Urothelium cell line (cell line): ENCODE results near the gene SUPT5H.

Source experiments
- DNase-seq: peaks from one replicate; pipeline ENCODE4 v3.0.0; 2011; ENCODE audit warnings: low spot score, mixed read lengths
- FAIRE-seq: peaks from 2 replicates; lab custom pipeline; 2011; peaks lifted over from hg19 to GRCh38; lab: Jason Lieb, UNC

SUPT5H gene

DNA sequence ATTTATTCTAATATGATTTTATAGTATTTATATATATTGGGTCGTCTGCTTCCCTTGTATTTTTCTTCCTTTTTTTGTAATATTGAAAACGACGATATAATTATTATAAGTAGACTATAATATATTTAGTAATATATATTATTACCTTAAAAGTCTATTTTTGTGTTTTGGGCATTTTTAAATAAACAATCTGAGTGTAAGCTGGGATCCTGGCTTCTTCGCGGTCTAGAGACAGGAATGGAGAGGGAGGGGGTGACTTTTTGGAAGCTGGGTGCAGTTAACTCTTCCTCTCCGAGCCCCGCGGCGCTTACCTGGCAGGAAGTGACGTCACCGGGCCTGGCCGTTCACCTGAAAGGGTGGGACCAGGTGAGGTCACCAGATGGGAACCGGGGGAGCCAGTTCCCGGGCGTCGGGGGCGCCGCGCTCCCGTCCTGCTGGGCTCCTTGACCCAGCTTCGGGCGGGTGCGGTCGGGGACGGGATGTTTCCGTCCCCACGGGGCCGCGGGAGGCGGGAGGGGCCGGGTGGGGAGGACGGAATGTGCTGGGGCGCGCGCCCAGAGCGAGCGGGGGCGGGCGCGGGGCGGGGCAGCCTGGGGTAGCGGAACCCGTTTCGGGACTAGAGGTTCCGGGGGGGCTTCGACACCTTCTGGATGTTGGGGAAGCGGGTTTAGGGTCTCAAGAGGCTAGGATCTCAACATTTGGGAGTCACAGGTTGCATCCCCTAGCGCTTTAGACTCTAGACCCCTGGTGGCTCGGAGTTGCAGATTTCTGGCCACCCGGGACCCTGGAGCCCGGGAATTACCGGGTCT, 36.0 kb upstream of the SUPT5H start:
- DNase-seq (peak; percentile 68), FAIRE-seq (no peak)

DNA sequence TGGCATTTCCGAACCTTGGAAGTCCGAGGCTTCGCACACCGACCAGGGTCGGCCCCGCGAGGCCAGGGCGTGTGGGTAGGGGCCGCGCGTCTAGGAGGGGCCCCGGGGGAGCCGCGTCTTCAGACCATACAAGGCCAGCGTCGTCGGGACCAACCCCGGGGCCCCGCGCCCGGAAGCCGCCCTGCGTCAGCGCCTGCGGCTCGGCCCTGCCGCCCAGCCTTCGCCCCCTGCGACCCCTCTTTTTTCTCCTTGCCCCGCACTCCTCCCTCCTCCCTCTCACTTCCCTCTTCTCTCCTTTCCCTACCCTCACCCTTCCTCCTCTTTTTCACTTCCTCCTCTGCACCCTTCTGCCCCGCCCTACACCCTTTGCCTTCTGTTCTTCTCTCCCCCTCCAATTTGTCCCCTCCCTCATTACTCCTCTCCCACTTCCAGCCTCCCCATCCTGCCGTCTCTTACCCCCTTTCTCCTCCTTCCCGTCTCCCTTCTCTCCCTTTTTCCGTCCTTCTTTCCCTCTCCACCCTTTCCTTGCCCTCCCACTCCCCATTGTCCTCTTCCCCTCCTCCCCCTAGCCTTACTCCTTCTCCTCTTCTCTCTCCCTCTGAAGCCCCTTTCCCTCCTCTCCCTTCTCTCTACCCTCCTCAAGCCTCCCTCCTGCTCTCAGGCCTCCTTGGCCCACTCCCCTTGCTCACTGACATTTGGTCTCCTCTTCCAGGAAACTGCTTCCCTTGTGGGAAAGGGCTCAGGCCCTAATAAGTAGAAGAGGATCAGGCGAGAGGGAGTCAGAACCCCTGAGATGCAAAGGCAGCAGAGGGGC, 35.2 kb upstream of the SUPT5H start:
- DNase-seq = peak; percentile 28
- FAIRE-seq = no peak

DNA sequence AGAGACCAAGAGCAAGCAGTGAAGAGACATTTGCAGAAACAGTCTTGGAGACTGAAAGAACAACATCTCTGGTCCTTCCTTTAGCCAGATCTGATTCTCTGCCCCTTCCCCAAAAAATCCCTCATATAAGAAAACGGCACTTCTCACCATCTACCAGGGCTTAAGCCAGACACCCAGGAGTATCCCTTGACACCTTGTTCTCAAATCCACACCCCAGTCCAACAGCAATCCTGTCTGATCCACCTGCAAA, 34.6 kb upstream of the SUPT5H start:
- FAIRE-seq (no peak), DNase-seq (no peak)

DNA sequence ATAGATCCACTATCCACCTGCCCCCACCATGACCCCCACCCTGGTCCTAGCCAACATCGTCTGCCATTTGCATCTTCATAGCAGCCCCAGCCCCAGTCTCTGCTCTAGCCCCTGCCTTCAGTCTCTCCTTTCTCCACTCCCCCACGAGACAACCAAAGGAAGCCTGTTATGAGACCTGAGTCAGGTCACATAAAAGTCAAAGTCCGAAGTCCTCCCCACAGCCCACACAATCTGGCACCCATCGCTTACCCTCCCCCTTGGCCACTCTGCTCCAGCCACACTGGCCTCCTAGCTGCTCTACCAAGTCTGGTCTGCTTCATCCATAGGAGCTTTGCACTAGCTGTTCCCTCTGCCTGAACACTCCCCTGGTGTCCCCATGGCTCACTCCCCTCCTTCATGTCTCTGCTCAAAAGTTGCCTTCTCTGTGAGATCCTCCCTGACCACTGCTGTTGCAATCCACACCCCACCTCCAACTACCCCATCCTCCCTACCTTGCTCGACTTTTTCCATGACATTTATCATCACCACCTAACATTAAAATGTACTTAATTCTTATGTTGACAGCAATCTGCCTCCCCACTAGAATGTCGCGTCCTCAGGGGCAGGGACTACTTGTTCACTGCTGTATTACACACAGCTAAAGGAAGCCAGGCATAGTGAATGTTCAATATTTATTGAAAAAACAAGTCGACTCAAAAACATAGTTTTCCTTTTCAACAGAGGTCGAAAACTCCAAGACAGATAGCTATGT, 34.1 kb upstream of the SUPT5H start:
- FAIRE-seq (no peak), DNase-seq (no peak)

DNA sequence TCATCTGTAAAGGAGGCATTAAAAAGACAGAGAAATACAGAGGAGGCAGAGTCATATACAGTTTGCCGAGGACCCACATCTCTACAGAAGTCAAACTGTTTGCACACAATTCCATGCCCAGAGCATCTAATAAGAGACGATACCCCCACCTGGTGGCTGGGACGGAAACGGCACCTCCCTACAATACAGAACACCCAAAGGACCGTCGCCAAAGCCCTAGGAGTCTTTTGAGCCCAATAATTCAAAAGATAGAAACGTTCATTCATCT, 33.6 kb upstream of the SUPT5H start:
- FAIRE-seq (no peak), DNase-seq (peak; percentile 69)

DNA sequence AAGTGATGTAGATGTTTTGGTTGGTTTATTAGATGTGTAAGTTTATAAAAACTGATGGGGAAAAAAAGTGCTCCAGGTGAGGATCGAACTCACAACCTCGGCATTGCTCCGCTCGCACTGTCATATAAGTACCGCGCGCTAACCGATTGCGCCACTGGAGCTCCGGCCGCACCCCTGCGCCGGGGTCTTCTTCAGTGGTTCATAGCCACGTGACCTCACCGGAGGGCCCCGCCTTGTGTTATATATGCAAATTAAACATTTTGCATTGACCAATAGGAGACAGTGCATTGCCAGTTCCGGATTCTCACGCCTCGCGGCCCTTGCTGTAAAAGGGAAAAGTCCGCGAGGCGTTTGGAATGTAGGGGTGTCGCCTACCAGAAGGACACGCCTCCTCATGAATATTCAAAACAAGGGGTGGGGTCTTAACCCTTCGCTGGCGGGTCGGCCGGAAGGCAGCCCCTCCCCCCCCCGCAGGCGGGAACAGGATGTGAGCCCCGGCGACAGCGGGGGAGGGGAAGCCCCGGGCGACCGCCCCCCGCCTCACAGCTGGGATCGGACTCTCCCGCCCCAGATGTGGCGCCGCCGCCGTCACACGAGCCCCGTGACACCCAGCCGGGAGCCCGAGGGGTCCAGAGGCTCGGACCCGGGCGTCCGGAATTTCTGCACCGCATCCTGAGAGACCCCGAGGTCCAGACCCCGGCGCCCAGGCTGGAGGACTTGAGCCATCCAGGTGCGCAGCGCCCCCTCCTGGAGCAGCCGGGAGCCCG, 33.1 kb upstream of the SUPT5H start, which contains the start of gene PLEKHG2:
Gene PLEKHG2, plus strand, starts transcription at position 570 of the 767 bp plus-strand sequence. CDS start 1,418 bp downstream, outside the sequence.
- FAIRE-seq (no peak), DNase-seq (peak; percentile 94)

DNA sequence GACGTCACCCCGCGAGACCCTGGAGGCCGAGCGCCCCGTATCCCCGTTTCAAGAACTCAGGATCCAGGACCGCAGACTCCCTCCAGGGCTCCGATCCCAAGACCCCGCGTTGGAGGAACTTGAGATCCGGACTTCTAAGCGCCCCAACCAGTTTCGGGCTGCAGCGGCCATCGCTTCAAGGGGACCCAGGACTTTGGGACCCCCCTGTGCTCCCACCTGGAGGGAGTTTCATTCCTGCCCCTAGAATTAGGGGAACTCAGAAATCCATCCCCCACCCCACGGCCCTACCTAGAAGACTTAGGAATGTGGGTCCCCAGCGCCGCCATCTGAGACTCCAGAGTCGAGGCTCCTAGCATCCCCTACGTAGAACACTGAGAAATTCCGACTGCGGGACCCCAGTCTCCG, 32.5 kb upstream of the SUPT5H start:
- no peak for FAIRE-seq
- no peak for DNase-seq

DNA sequence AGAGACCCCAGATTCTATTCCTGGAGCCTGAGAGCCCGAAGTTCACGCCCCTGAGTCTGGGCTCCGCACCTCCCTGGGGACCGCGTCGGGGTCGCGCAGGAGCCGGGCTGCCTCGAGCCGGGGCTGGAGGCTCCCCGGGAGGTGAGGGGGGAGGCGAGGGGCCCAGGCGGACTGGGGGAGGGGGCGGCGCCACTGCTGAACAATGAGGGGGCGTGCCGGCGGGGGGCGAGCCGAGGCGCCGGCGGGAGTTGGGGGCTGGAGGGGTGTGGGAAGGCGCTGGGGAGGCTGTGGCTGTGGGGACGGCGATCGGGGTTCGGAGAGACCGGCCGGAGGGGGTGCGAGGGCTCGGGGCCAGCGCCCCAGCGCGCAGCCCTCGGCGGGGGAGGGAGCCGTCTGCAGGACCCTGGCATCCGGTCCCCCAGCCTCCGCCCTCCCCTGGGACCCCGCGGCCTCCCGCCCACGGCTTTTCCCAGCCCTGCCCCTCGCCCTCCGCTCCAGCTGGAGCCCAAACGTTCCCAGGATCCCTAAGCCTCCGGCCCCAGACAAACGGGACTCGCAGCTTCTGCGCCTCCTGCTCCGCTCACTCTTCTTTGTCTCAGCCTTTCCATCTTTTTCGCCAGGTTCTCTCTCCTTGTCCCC, 32.0 kb upstream of the SUPT5H start:
- FAIRE-seq (no peak), DNase-seq (peak; percentile 49)

DNA sequence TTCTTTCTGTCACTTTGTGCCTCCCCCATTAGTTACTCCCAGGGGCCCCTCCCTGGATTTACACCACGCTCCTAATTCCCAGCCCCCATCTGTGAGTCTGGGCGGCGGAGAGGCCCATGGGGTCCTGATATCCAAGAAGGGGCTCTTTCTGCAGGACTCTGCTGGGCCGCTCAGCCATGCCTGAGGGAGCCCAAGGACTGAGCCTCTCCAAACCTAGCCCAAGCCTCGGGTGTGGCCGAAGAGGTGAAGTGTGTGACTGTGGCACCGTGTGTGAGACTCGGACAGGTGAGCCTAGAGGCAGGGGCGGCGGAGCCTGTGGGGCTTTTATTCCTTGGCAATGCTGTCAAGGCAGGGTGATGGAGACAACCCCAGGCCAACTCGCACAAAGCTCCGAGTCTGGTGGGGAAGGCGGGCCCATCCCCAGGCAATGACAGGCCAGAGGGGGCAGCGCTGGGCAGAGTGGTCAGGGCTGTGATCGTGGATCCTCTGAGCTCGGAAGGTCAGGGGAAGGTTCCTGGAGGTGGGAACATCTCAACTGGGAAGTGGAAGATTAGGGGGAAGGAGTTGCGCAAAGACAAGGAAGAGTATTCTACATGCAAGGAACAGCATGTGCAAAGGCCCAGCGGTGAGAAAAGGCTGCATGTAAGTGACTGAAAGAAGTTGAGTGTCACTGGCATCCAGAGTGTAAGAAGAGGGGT, 31.3 kb upstream of the SUPT5H start:
- no peak for FAIRE-seq
- no peak for DNase-seq

DNA sequence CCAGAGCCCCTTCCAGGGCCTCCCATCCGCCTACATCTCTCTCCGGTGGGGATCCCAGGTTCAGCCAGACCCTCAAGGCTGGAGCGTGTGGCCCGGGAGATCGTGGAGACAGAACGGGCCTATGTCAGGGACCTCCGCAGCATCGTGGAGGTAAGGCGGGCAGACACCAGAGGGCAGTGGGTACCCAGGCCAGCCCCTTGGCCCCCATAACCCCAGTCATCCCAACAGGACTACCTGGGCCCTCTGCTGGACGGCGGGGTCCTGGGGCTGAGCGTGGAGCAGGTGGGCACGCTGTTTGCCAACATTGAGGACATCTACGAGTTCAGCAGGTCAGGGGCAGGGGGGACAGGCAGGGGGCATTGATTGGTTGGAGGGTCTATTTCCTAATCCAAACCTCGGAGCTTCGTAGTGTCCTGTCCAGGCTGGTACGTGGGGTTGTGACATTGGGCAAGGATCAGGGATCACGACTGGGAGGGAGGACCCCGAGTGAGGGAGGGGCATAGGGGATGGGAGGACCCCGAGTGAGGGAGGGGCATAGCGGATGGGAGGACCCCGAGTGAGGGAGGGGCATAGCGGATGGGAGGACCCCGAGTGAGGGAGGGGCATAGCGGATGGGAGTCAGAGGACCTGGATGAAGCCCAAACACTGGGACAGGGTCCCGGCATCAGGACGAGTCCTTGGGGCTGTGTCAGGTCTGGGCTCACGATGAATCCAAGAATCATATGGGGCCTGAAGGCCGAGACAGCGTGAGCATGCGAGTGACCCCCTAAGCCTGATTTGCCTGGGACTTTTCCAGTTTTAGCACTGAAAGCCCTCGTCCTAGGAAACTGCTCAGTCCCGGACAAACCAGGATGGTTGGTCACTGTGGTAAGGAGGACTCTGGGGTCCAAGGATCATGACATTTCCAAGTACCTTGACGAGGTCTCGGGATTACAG, 30.0 kb upstream of the SUPT5H start:
- no peak for FAIRE-seq
- peak; percentile 49 for DNase-seq

DNA sequence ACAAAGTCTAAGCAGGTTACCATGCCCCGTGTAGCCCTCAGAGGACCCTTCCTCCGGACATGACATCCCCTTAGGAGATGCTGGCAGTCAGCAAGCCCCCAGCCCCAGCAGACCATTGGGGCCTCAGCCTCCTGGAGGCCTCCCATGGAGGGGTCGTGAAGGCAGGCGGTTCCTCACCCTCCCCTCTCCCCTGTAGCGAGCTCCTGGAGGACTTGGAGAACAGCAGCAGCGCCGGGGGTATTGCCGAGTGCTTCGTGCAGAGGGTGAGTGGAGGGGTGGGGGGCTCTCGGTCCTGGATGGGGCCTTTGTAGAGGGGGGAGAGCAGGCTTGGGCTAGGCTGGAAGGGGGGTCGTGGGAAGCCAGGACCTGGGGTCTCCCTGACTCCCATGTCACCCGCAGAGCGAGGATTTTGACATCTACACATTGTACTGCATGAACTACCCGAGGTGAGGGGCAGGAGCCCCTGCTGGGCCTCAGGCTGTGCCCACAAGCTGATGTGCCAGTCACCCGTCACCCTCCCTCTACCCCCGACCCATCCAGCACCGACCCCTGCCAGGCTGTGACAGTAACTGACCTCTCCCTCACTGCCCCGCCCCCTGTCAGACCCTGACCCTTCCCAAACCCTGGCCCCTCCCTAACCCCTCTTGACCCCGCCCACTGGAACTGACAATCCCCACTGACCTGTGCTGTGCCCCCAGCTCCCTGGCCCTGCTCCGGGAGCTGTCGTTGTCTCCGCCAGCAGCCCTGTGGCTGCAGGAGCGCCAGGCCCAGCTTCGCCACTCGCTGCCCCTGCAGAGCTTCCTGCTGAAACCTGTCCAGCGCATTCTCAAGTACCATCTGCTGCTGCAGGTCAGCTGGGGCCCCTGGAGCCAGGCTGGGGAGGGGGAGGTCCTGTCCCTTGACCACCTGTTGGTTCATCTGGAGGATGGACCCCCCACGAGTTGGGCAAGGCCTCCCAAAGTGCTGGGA, 28.9 kb upstream of the SUPT5H start:
- FAIRE-seq (no peak), DNase-seq (no peak)

DNA sequence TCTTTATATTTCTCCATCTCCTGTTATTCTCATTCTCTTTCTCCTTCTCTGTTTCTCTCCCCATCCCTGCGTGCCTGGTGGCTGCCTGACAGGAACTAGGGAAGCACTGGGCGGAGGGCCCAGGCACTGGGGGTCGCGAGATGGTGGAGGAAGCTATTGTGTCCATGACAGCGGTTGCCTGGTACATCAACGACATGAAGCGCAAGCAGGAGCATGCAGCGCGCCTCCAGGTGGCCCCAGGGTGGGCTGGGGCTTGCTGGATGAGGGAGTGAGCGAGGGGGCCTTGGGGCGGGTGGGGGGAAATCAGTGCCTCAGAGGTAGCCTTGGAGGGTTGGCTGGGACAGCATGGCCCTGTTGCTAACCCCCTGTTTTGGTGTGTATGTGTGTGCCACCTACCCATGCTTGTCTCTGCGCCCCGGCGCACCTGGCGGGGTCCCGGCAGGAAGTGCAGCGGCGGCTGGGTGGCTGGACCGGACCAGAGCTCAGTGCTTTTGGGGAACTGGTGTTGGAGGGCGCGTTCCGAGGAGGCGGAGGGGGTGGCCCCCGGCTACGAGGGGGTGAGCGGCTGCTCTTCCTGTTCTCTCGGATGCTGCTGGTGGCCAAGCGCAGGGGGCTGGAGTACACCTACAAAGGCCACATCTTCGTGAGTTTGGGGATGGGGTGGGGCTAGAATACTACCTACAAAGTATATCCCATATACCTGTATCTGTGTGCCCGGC, 27.8 kb upstream of the SUPT5H start:
- no peak for FAIRE-seq
- no peak for DNase-seq

DNA sequence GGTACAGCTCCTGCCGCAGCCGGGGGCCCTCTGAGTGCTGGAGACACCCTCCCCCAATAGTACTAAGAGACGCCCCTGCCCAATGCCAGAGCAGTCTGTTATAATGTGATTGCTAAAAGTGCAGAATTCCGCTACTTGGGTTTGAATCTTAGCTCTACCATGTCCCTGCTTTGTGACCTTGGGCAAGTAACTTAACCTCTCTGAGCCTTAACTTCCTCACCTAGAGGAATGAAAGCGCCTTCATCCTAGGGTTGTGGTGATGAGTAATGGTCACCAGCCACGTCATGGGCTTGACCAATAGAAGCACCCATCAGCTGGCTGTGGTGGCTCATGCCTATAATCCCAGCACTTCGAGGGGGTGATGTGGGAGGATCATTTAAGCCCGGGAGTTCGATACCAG, 26.4 kb upstream of the SUPT5H start:
- FAIRE-seq (no peak), DNase-seq (no peak)

DNA sequence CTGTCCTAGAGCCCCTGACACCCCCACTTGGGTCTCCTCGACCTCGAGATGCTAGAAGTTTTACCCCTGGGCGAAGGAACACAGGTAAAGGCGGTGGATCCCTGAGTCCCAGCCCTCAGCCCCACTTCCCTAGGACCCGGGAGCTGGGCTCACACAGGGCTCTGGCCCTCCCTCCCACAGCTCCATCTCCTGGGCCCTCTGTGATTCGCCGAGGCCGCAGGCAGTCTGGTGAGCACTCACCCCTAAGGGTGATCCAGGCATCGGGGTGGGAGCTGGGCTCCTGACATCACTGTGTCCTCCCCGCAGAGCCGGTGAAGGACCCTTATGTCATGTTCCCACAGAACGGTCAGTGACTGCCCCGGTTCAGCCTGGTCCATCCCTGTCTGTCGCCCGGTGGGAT, 24.6 kb upstream of the SUPT5H start:
- FAIRE-seq = no peak

DNA sequence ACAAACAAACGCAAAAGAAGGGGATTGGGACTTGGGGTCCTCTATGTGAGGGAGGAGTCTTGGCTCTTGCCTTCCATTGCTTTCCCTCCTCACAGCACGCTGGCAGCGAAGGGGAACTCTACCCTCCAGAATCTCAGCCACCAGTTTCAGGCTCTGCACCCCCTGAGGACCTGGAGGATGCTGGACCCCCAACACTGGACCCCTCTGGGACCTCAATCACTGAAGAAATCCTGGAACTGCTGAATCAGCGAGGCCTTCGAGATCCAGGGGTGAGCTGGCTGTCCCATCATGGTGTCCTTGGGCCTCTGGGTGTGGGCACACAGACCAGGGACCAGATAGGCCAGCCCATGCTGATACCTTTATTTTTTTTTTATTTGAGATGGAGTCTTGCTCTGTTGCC, 23.4 kb upstream of the SUPT5H start:
- DNase-seq (no peak), FAIRE-seq (no peak)

More for the DNA sequence above, 24.6 kb upstream of the SUPT5H start:
- DNase-seq = no peak

DNA sequence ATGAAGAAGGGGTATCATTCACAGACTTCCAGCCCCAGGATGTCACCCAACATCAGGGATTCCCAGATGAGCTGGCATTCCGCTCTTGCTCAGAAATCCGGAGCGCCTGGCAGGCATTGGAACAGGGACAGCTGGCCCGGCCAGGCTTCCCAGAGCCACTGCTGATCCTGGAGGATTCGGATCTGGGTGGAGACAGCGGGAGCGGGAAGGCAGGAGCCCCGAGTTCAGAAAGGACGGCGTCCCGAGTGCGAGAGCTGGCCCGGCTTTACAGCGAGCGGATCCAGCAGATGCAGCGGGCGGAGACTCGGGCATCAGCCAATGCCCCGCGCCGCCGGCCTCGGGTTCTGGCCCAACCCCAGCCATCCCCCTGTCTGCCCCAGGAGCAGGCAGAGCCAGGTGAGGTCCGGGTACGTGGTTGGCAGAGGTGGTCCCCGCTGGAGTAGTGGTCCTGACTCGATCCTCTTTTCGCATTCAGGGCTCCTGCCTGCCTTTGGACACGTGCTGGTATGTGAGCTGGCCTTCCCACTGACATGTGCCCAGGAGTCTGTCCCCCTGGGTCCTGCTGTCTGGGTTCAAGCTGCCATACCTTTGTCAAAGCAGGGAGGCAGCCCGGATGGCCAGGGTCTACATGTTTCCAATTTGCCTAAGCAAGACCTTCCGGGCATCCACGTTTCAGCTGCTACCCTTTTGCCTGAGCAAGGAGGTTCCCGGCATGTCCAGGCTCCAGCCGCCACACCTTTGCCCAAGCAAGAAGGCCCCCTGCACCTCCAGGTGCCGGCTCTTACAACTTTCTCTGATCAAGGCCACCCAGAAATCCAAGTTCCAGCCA, 21.9 kb upstream of the SUPT5H start:
- FAIRE-seq = no peak
- no peak for DNase-seq
